NCI-H1417 treated with DMSO at 0.1 percent for 48 hours (cell line): Measurements from ENCODE around the gene PRDM16.
"Not testable (repeated sequence)": the region's sequence is repeated elsewhere in the genome, so short reads cannot be mapped to it uniquely, and the experiment has no call there.

Experiments
- DNase-seq: peaks from one replicate; lab custom pipeline; 2025; lab: John Stamatoyannopoulos, UW

Gene PRDM16

DNA sequence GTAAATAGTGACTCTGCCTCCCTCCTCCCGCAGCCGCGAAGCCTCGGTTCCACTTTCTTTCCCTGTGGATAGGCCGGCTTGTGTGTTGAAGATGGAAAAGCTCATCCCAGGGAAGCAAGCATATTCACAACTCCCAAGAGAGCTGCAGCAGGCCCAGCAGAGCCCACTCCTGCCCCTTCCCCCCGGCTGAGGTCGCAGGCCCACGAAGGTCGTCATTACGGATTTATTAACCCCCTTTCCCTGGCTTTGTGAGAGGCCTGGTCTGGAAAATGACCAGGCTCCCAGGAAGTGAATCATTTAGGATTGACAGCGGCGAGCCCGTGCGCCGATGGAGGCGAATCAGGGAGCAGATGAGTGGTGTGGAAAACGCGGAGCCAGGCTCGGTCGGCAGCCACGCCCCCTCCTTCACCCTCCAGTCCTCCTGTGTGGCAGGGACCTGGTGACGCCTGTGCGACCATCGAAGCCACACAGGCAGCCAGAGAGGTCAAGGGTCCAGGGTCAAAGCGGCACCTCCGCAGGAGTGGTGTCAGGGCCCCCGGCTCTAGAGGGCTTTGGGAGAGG is 93.4 kb downstream of the PRDM16 start:
- DNase-seq, result no peak

DNA sequence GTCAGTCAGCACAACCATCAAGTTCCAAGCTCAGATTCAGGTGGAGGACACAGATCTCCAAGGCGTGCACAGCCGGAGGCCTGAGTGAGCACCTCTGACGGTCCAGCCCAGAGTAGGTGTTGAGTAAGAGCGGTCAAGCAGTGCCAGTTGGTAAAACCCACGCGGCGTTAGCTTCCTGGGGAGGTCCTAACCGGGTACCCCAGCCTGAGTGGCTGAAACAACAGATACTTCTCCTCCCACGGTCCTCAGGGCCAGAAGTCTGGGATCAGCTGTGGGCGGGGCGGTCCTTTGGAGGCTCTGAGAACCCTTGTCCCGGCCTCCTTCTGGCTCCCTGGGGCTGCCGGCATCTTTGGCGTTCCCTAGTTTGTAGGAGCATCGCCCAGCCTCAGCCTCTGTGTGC is 94.4 kb downstream of the PRDM16 start:
- no peak for DNase-seq

DNA sequence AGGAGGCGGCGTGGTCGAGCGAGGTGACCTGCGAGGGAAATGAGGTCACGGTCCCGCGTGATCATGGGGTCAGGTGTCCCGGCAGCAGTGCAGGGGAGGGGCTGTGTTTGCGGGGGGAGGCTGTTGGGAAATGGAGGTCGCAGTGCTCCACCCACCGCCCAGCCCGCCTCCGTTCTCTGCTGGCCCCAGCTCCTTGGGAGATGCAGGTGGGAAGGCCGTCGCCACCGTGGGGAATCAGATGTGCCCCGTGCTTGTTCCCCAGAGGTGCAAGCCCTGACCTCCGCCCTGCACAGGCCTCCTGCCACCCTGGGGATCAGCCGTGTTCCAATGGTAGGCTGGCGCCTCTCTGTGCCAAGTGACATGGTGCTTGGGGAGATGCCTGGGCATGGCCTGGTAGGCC is 95.7 kb downstream of the PRDM16 start:
- DNase-seq, result no peak

DNA sequence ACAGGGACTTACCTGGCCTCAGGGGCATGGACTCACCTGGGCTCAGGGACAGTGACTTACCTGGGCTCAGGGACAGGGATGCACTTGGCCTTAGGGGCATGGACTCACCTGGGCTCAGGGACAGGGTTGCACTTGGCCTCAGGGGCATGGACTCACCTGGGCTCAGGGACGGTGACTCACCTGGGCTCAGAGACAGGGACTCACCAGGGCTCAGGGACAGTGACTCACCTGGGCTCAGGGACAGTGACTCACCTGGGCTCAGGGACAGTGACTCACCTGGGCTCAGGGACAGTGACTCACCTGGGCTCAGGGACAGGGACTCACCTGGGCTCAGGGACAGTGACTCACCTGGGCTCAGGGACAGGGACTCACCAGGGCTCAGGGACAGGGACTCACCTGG is 96.2 kb downstream of the PRDM16 start:
- not testable (repeated sequence) for DNase-seq

DNA sequence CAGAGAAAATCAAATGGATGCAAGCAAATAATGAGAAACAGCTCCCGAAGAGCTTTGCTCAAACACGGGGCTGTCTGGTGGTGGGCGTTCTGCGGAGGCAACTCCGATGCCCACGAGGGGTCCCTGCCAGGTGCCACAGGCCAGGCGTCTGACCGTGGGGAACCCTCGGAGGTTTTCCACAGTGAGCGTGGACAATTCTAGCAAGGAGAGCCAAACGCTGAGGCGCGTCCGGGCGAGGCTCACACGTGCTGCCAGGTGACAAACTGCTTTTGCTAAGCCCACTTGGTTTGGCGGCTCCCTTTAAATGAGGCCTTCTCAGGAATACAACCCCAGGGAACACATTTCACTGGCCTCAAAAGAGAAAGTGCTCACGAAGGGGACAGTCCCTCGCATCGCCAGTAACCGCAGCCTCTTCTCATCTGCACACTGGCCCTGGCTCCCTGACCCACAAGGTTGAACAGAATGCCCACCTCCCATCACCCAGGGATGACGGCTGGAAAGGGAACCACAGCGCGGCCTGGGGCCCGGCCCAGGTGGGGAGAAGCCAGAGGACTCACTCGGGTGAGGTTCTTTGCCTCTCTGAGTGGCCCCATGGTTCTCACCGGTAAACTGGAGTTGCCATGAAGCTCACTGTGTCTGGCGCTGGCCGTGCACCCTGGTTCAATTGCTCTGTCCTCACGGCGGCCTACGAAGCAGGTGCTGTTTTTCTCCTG is 97.4 kb downstream of the PRDM16 start:
- DNase-seq, result no peak

DNA sequence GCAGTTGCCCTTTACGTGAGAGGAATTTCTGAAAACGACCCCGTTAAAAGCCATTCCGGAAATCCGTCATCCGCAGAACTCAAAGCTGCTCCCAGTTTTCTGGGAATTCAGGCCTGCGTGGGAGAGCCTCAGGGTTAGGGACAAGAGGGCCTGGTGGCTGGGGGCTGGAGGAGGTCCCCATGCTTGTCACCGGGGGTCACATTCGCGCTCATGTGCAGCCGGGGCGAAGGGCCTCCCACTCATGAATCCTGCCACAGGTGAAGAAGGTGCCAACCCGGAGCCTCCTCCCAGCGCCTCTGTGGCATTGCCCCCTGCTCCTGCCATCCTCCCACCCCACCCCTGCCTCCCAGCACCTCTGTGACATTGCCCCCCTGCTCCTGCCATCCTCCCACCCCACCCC is 98.3 kb downstream of the PRDM16 start:
- no peak for DNase-seq

DNA sequence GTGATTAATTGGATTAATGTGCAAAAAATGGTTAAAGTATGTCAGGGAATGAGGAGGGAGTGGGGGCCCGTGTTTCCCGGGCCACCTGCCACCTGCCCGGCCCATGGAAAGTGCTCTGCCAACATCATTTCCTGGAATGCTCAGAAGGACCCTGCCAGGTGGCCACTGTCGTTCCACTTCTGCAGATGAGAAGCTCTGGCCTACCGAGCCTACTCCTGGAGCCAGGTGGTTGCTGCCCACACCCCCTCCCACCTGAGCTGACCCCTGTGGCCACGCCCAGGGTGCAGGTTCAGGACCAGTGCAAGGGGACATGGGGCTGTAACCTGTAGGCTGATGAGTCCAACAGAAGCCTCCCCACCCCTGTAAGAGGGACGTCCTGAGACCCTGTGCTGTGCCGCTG is 99.7 kb downstream of the PRDM16 start:
- no peak for DNase-seq

DNA sequence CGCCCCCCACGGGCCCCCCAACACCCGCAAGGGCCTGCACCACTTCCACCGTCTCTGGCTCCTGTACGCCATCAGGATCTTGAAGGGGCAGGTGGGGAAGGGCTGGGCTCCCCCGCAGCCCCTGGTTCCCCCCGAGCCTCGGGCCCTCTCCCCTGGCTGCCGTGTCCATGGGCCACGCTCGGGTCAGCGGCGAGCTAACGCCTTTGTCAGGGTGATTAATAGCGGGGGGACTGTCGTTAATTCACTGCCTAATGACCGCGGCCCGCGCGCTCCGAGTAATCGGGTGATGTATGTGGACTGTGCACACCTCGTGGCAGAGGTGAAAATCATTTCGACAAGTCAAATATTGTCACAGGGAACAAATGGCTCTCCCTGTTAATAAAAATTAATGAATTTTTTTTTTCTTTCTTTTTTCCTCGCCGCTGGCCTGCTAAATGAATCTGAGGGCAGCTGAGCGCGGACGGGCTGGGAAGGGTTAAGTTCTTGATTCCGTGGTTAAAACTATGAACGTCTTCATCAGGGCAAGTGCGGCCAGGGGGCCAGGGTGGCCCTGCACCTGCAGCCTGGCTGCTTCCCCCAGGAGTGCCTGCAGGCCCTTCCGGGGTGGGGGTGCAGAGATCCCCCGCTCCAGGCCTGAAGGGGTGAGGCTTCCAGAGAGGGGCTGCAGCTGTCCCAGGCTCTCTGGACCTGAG is 100.8 kb downstream of the PRDM16 start:
- no peak for DNase-seq

DNA sequence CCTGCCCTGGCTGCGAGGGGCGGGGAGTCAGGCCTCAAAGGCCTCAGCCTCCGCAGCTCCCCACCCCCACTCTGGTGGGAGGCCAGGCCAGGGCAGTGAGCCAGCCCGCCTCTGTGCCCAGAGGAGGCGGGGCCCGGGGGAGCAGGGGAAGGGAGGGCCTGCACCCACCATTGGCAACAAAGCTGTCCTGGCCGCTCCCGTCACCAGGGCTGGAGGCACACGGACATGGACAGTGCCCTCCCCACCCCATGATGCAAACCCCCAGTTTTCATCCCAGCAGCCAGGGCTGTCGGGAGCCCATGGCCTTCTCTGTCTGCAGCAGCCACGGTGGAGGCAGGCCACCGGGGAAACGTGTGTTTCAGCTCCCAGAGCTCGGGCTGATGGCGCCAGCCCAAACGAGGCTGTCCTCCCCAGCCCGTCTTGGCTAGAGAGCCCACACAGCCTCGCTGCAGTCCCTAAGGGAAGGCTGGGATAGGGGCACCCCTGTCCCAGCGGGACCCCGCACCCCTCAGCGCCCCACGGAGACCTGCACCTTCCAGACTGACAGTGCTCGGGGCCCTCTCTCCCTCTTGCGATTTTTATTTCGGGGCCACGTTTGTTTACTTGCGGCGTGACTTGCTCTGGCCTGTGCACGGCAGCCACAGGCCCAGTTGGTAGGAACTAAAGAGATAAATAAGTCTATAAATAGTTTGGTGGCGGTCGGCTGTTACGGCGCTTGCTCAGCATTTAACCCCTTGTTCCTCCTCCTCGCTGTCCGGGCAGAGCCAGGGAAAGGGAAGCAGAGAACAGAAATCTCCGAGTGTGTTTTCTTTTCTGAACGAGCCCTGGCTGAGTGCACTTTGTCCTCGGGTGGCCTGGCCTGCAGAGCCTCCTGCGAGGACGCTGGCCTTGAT is 101.8 kb downstream of the PRDM16 start:
- DNase-seq, result no peak

DNA sequence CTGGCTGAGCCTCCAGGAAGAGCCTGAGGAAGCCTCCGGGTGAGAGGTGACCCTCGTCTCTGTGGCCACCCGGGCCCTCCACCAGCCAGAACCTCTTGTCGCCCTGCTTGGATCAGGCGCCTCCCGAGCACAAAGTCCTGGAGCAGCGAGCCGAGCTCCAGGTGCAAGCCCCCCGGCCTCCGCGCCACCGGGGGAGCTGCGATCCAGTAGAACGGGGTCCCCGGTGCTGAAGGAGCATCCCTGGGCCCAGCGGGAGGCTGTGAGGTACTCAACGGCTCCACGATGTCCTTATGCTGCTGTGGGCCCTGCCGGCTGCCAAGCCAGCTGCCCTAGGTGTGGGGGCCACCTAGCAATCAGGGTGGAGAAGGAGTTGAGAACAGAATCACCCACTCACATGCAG is 102.8 kb downstream of the PRDM16 start:
- DNase-seq, result no peak

DNA sequence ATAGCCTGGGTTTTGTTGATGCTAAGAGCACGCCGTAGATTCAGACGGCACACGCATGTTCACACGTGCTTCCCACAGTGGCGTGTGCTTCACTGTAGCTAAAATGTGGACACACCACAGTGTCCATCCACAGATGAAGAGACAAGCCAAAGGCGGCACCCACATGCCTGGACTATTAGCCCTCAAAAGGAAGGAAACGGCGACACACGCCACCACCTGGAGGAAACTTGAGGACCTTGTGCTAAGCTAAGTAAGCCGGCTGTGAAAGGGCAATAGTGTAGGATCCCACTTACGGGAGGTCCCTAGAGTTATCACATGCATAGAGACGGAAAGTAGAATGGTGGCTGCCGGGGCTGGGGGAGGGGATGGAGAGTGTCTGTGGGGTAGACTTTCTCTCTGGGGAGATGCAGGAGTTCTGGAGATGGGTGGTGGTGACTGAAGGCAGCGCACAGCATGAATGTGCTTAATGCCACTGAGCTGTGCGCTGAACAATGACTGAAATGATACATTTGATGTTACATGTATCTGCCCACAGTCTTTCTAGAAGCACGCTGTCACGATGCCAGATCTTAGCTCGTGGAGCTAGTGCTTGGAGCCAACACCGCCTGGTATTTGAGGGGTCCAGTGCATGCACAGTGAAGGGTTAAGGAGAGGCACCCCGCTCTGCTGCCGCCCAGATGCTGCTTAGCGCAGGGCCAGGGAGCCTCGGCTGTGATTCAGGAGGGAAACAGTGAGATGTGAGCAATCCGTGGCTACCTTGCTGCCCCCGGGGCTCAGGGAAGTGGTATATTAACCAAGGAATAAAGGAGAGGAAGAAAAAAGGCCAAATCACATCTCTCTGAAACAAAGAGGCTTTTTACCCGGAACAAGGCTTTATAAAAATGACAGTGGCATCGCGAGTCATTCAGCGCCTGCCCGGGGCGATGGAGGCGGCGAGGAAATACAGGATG is 103.7 kb downstream of the PRDM16 start:
- DNase-seq, result no peak

DNA sequence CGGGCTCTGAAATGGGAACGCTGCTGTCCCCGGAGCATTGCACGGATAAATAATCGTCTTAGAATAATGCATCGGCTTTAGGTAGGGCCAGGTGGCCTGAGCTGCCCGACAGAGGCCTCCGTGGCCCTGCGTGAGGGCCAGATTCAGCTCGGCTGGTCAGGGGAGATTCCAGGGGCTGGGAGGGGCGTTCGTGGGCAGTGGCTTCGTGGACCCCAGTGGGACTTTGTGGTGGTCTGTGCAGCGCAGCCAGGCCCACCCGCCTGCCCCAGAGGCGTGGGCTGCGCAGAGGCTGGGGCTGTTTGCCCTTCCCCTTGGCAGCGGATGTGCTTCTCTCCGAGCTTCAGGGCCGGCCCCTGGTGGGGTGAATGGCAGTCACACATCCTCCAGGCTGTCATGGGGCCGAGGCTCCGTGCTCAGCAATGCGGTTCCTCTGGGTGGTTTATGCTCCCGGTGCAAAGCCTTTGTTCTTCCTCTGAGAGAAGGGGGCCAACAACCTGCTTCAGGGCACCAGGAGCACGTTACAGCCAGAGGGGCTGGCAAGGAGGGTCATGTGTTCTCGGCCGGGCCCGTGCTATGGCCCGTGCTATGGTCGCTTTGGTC is 104.5 kb downstream of the PRDM16 start:
- no peak for DNase-seq

DNA sequence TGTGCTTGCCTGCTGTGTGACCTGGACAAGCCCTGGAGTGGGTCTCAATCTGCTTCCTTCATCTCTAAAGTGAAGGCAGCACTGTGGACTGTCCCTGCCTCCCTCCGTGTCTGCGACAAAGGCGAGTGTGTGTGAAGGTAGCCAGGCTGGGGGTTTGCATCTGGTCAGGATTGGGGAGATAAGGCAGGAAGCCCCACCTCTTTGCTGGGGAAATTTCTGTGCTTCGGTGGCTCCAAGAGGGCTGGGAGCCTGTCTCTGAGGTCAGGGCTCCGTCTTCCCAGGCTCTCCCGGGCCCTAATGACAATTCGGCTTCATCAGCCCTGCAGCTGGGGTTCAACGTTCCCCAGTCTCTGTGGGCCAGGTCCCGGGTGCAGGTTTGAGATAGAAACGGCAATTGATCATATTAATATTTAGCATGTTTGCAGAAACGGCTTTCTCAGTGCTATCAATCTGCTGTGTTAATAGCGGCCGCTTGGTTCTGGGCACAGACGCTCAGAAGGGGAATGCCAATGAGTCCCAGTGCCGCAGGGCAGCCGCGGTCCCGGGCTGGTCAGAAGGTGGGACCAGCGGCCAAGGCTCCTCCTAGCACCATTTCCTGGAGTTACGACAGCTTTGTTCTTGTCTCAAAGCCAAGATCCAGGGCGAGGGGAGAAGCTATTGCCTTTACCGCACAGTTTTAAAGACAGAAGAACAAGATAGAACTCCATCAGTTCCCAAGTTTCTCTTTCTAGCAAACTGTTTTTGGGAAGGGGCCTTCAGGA is 105.7 kb downstream of the PRDM16 start:
- DNase-seq, result no peak

DNA sequence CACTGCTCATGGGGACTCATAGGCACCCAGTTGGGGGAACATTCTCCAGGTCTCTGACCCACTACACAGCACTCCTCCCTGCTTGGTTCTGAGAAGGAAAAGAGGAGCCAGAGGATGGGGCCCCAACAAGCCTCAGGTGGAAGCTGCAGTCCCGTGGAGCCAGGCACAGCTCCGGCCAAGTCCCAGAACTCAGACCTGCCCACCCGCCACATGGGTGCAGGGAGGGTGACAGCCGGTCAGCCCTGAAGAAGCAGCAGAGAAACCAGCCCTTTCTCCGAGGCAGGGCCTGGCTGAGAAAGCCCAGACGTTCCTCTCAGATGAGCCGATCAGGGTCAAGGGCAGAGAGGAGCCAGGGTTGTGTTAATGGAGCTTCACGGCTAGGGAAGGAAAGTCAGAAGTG is 106.5 kb downstream of the PRDM16 start:
- no peak for DNase-seq

DNA sequence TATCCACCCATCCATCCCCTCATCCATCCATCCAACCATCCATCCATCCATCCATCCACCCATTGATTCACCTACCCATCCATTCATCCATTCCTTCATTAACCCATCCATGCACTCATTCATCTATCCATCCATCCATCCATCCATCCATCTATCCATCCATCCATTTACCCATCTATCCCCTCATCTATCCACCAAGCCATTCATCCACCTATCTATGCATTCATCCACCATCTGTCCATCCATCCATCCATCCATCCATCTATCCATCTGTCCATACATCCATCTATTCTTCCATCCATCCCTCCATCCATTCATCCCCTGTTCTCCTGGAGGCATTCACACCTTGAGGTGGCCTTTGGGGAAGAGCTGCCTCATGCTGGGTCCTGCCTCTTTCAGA is 107.0 kb downstream of the PRDM16 start:
- no peak for DNase-seq

DNA sequence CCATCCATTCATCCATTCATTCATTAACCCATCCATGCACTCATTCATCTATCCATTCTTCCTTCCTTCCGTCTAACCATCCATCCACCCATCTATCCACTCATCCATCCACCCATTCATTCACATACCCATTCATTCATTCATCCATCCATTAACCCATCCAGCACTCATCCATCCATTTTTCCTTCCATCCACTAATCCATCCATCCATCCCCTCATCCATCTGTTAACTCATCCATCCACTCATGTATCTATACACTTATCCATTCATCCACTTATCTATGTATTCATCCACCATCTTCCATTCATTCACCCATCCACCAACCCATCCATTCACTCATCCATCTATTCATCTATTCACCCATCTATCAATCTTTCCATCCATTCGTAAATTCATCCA is 107.8 kb downstream of the PRDM16 start:
- DNase-seq, result no peak

DNA sequence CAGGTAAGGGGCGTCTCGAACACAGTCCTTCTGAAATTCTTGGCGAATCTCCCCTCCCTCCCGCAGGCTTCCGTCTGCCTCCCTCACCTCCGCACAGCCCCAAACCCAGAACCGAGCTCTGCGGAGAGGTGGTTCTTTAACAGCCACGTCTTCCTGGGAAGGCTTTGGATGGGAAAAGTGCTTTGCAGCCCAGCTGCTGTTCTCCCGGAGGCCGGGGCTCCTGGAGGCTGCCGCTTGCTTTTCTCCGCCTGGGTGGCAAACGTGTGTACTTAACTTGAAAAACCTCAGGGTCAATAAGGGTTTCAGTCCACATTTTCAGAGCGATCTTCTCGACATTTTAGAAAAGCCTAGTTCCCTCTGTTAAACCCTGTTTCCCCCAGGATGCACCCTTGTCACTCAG is 109.3 kb downstream of the PRDM16 start:
- no peak for DNase-seq

DNA sequence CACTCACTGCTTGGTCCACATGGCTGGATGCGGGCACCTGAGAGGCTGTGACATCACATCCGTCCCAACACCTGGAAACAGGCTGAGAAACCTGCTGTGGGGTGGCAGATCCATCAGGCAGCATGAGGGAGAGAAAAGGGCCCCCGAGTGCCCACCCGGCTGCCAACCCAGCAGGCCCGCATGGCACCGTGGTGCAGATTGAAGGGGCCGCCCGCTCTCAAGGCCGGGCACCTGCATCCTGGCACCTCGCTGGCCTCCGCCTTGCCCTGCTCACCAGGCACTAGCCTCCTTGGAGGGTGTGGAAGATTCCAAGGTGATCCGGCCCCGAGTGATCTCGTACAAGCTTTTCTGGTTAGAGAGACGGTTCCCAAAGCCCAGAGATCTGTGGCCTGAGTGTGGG is 110.5 kb downstream of the PRDM16 start:
- no peak for DNase-seq

DNA sequence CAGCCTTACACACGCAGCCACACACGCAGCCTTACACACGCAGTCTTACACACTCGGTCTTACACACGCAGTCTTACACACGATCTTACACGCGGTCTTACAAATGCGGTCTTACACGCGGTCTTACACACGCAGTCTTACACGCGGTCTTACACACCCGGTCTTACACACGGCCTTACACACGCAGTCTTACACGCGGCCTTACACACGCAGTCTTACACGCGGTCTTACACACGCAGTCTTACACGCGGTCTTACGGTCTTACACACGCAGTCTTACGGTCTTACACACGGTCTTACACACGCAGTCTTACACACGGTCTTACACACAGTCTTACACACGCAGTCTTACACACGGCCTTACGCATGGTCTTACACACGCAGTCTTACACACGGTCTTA is 111.9 kb downstream of the PRDM16 start:
- no peak for DNase-seq

DNA sequence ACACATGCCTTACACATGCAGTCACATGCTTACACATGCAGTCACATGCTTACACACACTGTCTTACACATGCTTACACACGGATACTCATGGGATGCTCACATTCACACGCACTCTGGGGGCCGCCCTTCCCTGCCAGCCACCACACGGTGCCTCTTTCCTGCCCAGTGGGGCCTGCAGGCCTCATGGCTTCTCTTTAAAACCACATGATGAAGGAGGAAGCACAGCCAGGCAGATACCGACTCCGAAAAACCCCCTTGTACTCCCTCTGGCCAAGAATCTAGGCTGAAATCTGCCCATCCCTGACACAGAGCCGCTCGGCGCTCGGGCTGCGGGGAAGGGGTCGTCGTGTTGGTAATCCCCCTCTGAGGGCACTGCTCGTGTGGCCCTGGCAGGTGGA is 113.0 kb downstream of the PRDM16 start:
- DNase-seq, result no peak
